Uterus (tissue), 4 donors: Measurements from ENCODE around the gene ASTN2. TPM values are rescaled to one million over a fixed set of nuclear protein-coding genes. Genes with fewer than 3 reads are reported as not detected.

ENCODE experiments used
- DNase-seq, 2 donors: peaks; one replicate each; pipeline ENCODE4 v3.0.0-alpha.2; 2019 to 2020
- H3K27ac ChIP-seq, 2 donors: fragments of 200-600 bp; sonication (generic); 1 replicate in 1 of 2; 2 replicates in 1 of 2; pipeline ENCODE4 v1.5.1; 2016 to 2018
- H3K27me3 ChIP-seq, 2 donors: fragments of 200-600 bp; sonication (generic); one replicate each; pipeline ENCODE4 v1.5.1; 2018 to 2019; ENCODE audit warnings: control low read depth in 1 of 2
- H3K36me3 ChIP-seq, 2 donors: fragments of 200-600 bp; sonication (generic); one replicate each; pipeline ENCODE4 v1.5.1; 2019; ENCODE audit warnings: control low read depth in 1 of 2
- H3K4me1 ChIP-seq, 2 donors: fragments of 200-600 bp; sonication (generic); one replicate each; pipeline ENCODE4 v1.5.1; 2018 to 2019; ENCODE audit warnings: control low read depth in 1 of 2
- H3K4me3 ChIP-seq, 2 donors: fragments of 200-600 bp; sonication (generic); 1 replicate in 1 of 2; 2 replicates in 1 of 2; pipeline ENCODE4 v1.5.1; 2018 to 2019; ENCODE audit warnings: mild to moderate bottlenecking in 1 of 2
- H3K9me3 ChIP-seq, 2 donors: fragments of 200-600 bp; sonication (generic); one replicate each; pipeline ENCODE4 v1.5.1; 2019; ENCODE audit warnings: control low read depth in 1 of 2
- CTCF ChIP-seq, 4 experiments: fragments of 200-600 bp in 2 of 4; fragments of 450-650 bp in 2 of 4; sonication (generic) in 2 of 4; IDR thresholded peaks; one replicate each; pipeline ENCODE4 v1.5.1; 2016 to 2019; ENCODE audit warnings: antibody characterized with exemption in 4 of 4, mild to moderate bottlenecking in 2 of 4, moderate library complexity in 1 of 4
- POLR2A ChIP-seq, 2 donors: fragments of 450-650 bp; IDR thresholded peaks; one replicate each; pipeline ENCODE4 v1.6.1; 2016; ENCODE audit warnings: antibody characterized with exemption in 2 of 2, mild to moderate bottlenecking in 1 of 2, moderate library complexity in 1 of 2
- intact Hi-C: fragments of 100-400 bp; cut with DNase I; formaldehyde crosslinking; loops from one replicate; pipeline ENCODE4 v1.15.1; 2023; ENCODE audit warnings: low total_unique reads
- total RNA-seq, 4 donors: library from RNA; depleted of rRNA in 3 of 4; stranded (reverse); fragments of >200 nt in 3 of 4; gene quantifications; one replicate each; pipeline versions ENCODE4 v1.1.0 to v1.2.4, GENCODE V29; 2014 to 2023
- donor health status: DM: yes; HTN: yes; CAD: no.

ASTN2 gene
- total RNA-seq, 4 donors from 2014 or later, result 1.8 to 8.6 (median 6.7) TPM

GRCh38 chr9:117224695-117225094 is 190.2 kb downstream of the ASTN2 start:
- H3K36me3 ChIP-seq, result no peaks in the 10 kb centered on the region
- DNase-seq, result no peak
- intact Hi-C loops, result no loop called here
- no peaks in the 10 kb centered on the region for H3K4me1 ChIP-seq
- H3K4me3 ChIP-seq, result no peak overlapping the region
- H3K27ac ChIP-seq, result no peak overlapping the region
- H3K27me3 ChIP-seq, result no peaks in the 10 kb centered on the region
- H3K9me3 ChIP-seq, result no peaks in the 10 kb centered on the region
- TF ChIP-seq POLR2A (IDR thresholded peaks at IDR 0.05) (no peak), CTCF (IDR thresholded peaks at IDR 0.05) (no peak)

- no peaks in the 10 kb centered on the region for H3K36me3 ChIP-seq
- no peaks in the 10 kb centered on the region for H3K9me3 ChIP-seq
- no peak overlapping the region for H3K4me3 ChIP-seq
- H3K27ac ChIP-seq, result no peak overlapping the region
- no peak for TF ChIP-seq POLR2A (IDR thresholded peaks at IDR 0.05)
- no peak for TF ChIP-seq CTCF (IDR thresholded peaks at IDR 0.05)
- DNase-seq, result no peak
- H3K27me3 ChIP-seq, result no peaks in the 10 kb centered on the region
- no peaks in the 10 kb centered on the region for H3K4me1 ChIP-seq
- intact Hi-C loops, result no loop called here
Observed at GRCh38 chr9:117218951-117219350, 195.9 kb downstream of the ASTN2 start.

DNA sequence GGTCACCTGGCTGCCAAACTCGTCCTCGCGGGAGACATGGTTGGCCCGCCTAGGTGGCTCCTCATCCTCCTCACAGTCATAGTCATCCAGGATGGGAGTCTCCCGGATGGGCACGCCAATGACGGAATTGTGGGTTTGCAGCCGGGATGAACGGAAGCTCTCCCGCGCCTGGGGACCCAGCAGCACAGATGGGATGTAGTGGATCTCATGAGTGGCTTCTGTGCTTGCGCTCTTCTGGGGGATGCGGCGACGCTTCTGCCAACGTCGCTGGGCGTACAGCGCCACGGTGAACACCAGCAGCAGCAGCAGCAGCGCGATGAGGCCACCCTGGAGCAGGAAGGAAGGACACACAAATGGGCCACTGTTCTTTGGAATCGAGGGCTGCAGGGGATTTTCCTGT is 200.4 kb downstream of the ASTN2 start:
- Histone ChIP-seq H3K36me3 (no peaks in the 10 kb centered on the region), H3K4me1 (no peaks in the 10 kb centered on the region), H3K27me3 (no peaks in the 10 kb centered on the region), H3K9me3 (no peaks in the 10 kb centered on the region), H3K27ac (no peak overlapping the region), H3K4me3 (no peak overlapping the region)
- TF ChIP-seq POLR2A (IDR thresholded peaks at IDR 0.05), result no peak
- TF ChIP-seq CTCF (IDR thresholded peaks at IDR 0.05), result no peak
- intact Hi-C loops, result no loop called here
- no peak for DNase-seq

- Histone ChIP-seq H3K4me3 (no peak overlapping the region), H3K4me1 (no peaks in the 10 kb centered on the region), H3K36me3 (no peaks in the 10 kb centered on the region), H3K27ac (no peak overlapping the region), H3K27me3 (no peaks in the 10 kb centered on the region), H3K9me3 (no peaks in the 10 kb centered on the region)
- DNase-seq, result no peak
- TF ChIP-seq CTCF (IDR thresholded peaks at IDR 0.05), result no peak
- no peak for TF ChIP-seq POLR2A (IDR thresholded peaks at IDR 0.05)
- intact Hi-C loops, result no loop called here
Observed at GRCh38 chr9:117211280-117211679, 203.6 kb downstream of the ASTN2 start.

DNA sequence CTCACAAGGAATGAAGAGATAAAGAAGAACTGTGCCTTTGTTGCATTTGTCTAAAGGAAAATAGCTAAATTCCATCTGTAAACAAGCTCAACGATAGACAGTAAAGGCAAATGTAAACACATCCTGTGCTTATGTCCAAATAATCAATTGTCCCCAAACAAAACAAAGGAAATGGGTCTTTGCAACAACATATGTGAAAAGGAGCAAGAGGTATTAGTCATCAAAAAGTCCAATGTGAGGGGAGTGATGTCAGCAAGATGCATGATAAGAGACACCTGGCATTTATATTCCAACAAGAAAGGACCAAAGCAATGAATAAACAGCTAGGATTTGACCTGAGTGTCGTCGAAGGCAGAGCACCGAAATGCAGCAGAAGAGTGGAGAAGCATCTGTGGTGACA is 209.1 kb downstream of the ASTN2 start:
- DNase-seq, result no peak
- Histone ChIP-seq H3K4me3 (no peak overlapping the region), H3K36me3 (no peaks in the 10 kb centered on the region), H3K27me3 (no peaks in the 10 kb centered on the region), H3K4me1 (no peaks in the 10 kb centered on the region), H3K27ac (no peak overlapping the region), H3K9me3 (no peaks in the 10 kb centered on the region)
- intact Hi-C loops, result no loop called here
- TF ChIP-seq CTCF (IDR thresholded peaks at IDR 0.05), result no peak
- TF ChIP-seq POLR2A (IDR thresholded peaks at IDR 0.05), result no peak
